ENCODE results near the gene DRC3.
"Not testable (repeated sequence)": the region's sequence is repeated elsewhere in the genome, so short reads cannot be mapped to it uniquely, and the experiment has no call there.

DRC3 gene

GRCh38 chr17:17972126-17972951 lies at the start of gene DRC3, which contains the start of gene TOM1L2:
TSS of gene DRC3 (plus strand) at chr17:17972862. CDS start at chr17:17977599, 4,737 bp downstream.
TSS of gene TOM1L2 (minus strand) at chr17:17972400. CDS start at chr17:17972313, 87 bp downstream.
- peak; percentile 100 for DNase-seq

- no peak for DNase-seq
Measured at GRCh38 chr17:17924131-17924856, 48.4 kb upstream of the DRC3 start.

- no peak for DNase-seq
Measured at GRCh38 chr17:17924857-17925250, 47.8 kb upstream of the DRC3 start.

DNA sequence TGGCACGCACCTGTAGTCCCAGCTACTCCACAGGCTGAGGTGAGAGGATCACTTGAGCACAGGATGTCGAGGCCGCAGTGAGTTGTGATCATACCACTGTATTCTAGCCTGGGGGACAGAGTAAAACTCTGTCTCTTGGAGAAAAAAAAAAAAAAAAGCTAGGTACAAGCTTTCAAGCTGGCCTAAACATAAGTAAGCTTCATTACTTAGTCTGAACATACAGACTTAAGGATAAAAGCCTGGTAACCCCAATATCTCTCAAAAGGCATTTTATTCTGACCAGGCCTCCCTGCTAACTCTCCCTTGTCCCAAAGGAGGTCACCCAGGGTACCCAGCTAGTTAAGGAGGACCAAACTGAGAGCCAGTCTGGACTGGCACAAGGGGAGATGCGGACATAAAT lies 46.6 kb upstream of the DRC3 start:
- no peak for DNase-seq

DNA sequence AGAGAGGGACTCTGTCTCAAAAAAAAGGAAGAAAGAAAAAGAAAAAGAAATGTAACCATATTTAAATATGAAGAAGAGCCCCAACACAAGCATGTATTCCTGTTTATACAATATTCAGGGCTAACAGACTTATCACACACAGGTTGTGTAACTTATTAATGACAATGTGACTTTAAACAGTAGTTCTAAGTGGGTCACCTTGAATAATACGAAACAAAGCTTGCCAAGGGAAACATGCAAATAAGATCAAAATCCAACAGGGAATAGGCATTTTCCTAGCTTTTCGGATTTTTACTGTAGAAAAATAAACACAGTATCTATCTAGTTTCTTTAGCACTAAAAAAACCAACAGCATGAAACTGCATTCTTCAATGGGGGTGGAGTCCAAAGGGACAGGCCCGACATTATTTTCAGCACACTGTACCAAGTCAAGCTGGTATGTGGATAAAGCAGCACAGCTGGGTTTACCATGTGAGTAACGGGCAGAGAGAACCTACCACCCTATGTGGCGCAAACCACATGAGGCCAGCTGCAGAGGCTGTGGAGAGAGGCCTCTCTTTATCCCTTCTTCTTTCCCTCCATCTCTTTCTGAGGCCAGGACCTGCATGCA lies 45.7 kb upstream of the DRC3 start:
- DNase-seq: no peak

DNA sequence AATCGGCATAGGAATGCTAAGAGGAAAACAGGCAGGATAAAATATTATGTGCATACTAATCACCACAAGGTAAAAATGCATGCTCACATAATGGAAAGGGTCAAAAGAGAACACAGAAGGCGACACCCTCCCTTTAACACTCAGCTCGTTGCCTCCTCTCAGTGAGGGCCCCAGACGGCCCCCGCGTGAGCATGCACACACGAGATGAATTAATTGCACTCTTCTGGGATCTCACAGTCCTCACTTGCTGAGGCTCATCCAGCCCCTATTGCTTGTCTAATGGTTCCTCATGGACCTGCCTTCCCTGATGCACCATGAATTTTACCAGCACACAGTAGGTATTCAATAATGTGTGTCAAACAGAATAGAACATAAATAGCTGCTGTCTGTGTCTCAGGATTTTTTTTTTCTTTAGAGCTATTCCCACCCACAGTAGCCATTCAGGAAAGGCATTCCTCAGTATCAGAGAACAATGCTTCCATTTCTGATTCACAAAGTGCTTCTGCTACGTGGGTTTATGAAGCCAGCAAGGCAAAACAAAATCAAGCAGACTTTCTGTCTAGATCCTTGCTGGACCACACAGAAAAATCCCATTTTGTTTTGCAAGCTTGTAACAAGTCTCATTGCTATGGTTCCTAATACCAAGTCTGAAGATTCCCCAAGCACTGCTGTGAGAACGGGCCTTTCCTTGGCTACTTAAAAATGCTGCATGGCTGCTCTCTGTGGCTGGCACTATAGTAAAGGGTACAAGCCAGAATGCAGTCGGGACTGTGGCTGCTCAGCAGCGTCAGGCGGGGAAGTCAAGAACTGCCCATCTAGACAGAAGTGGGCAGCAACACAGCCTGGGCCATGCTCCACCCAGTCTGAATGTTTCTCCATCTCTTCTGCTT lies 44.0 kb upstream of the DRC3 start:
- DNase-seq: no peak

- no peak for DNase-seq
Measured at GRCh38 chr17:17929655-17930380, 42.8 kb upstream of the DRC3 start.

- no peak for DNase-seq
Measured at GRCh38 chr17:17930674-17931073, 42.0 kb upstream of the DRC3 start.

GRCh38 chr17:17931159-17931558 lies 41.5 kb upstream of the DRC3 start:
- no peak for DNase-seq

DNA sequence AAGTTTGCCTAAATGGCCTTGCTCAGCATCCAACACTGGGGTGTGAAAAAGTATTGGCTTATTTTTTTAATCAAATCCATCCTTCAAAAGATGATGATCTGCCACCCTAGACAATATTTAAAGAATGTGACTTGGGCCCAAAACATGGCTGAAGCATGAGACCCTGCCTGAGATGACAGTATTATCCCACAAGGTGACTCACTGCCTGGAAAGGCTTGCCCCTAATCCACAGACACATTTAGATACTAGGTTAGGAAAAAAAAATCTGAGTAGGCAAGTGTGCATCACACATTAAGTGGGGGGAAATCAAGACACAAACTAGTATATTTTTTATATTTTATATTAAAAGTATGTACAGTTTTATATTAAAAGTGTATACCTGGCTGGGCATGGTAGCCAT lies 38.9 kb upstream of the DRC3 start:
- no peak for DNase-seq

GRCh38 chr17:17934214-17934613 lies 38.4 kb upstream of the DRC3 start:
- no peak for DNase-seq

DNA sequence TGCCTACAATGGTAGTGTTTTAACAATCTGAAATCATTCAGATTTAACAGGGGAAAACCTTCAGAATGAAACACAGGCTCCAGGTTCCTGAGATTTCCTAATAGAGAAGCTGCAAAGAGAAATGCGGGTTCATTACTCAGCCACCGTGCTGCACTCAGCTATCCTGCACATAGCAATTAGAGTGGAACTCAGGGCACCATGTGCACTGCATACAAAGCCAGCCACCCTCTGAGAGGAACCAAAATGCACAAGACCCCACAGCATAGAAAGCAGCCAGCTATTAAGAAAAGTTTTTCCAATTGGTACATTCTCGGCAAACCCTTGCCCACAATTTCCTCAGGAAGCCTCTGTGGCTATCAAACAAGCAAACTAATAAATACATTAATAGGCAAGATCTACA lies 37.9 kb upstream of the DRC3 start:
- DNase-seq: no peak

DNA sequence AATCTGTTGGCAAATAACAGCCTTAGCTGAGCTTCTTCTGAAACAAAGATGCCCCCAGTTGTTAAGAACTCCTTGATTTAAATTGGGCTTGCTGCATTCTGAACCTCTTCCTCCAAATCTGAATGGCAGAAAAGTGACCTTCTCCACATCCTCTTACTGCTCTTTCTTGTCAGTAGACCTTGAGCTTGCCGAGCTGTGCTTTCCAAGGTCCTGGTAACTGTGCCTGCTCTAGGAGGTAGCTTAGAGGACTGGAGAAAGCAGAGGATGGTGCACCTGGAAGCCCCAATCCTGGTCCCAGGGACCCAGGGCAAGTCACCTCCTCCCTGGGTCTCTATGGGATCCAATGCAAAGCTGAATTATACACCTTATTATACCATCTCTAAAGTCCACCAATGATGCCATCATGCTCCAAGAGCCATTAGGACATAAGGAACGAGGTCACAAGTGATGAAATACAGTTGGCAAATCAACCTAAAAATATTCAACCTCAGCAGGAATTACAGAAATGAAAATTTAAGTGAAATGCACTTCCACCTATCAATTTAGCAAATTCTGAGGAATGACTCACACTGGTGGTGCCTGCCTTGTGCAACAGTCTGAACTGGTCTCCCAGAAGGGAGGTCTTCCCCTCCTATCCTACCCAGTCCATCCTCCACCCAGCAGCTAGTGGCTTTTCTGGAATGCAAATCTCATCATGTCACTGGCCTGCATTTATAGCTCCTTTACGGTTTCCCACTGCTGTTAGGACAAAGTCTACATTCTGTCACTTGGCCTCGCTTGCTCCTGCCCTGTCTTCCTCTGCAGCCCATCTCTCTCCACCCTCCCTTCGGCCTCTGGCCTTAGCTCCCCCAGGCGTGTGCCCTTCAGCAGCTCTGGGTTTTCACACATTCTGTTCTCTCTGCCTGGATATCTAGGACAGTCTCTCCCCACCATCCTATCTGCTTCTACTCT lies 37.1 kb upstream of the DRC3 start:
- DNase-seq: no peak

- DNase-seq: no peak
Measured at GRCh38 chr17:17937201-17937853, 35.3 kb upstream of the DRC3 start.

GRCh38 chr17:17937958-17938357 lies 34.7 kb upstream of the DRC3 start:
- no peak for DNase-seq

- DNase-seq: no peak
Measured at GRCh38 chr17:17938388-17939107, 34.1 kb upstream of the DRC3 start.

DNA sequence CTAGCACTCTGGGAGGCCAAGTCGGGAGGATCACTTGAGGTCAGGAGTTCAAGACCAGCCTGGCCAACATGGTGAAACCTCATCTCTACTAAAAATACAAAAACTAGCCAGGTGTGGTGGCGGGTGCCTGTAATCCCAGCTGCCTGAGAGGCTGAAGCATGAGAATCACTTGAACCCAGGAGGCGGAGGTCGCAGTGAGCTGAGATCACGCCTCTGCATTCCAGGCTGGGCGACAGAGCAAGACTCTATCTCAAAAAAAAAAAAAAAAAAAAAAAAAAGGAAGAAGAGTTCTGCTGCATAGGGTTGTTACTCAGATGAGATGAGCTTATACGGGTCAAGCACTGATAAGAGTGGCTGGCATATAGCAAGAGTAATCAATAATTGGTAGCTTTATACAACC lies 32.7 kb upstream of the DRC3 start:
- not testable (repeated sequence) for DNase-seq

DNA sequence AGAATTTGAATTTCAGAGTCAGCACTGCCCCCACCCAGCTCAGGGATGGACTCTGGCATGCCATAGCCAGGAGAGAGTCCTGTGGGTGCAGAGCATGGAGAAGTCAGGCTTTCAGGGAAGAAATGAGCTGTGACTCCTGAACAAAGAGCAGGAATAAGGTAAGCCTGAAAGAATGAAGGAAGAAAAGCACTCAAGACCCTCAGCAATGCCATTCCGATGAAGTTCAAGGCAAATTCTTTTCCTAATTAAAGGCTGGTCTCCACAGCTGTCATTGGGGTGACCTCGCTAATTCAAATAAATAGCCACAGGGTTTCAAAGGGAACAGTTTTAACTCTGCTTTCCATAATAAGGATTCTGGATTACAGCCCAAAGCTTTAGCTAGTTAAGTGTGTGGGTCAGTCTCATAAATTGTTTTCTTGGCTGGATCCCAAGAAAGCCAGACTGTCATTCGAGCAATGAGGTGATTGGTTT lies 32.2 kb upstream of the DRC3 start:
- DNase-seq: peak; percentile 86

- DNase-seq: no peak
Measured at GRCh38 chr17:17941015-17941414, 31.6 kb upstream of the DRC3 start.
